ENCODE data around the gene TBC1D8.

The TBC1D8 gene

GRCh38 chr2:100980046-100980445 is 171.1 kb downstream of the TBC1D8 start:
- no peak overlapping the region for H3K27ac ChIP-seq
- no peak for TF ChIP-seq ZFX (IDR thresholded peaks at IDR 0.05)
- no peak for TF ChIP-seq CTCF (conservative IDR thresholded peaks at IDR 0.05)

GRCh38 chr2:100978582-100979191 is 172.5 kb downstream of the TBC1D8 start:
- TF ChIP-seq ZFX (IDR thresholded peaks at IDR 0.05): no peak
- TF ChIP-seq CTCF (conservative IDR thresholded peaks at IDR 0.05): no peak
- H3K27ac ChIP-seq: no peak overlapping the region

GRCh38 chr2:100977511-100977910 is 173.7 kb downstream of the TBC1D8 start:
- H3K27ac ChIP-seq: no peak overlapping the region

GRCh38 chr2:100976645-100977391 is 174.4 kb downstream of the TBC1D8 start:
- H3K27ac ChIP-seq: no peak overlapping the region
- no peak for TF ChIP-seq CTCF (conservative IDR thresholded peaks at IDR 0.05)
- TF ChIP-seq ZFX (IDR thresholded peaks at IDR 0.05): no peak

More at GRCh38 chr2:100977511-100977910, 173.7 kb downstream of the TBC1D8 start:
- TF ChIP-seq ZFX (IDR thresholded peaks at IDR 0.05): no peak
- TF ChIP-seq CTCF (conservative IDR thresholded peaks at IDR 0.05): no peak

- TF ChIP-seq ZFX (IDR thresholded peaks at IDR 0.05) (no peak), CTCF (conservative IDR thresholded peaks at IDR 0.05) (no peak)
- no peak overlapping the region for H3K27ac ChIP-seq
These were observed 175.1 kb downstream of the TBC1D8 start for GRCh38 chr2:100976061-100976460.

- TF ChIP-seq ZFX (IDR thresholded peaks at IDR 0.05): no peak
- no peak for TF ChIP-seq CTCF (conservative IDR thresholded peaks at IDR 0.05)
- H3K27ac ChIP-seq: no peak overlapping the region
These were observed 175.7 kb downstream of the TBC1D8 start for GRCh38 chr2:100975521-100975785.

- TF ChIP-seq ZFX (IDR thresholded peaks at IDR 0.05) (no peak), CTCF (conservative IDR thresholded peaks at IDR 0.05) (no peak)
- no peak overlapping the region for H3K27ac ChIP-seq
These were observed 176.3 kb downstream of the TBC1D8 start for GRCh38 chr2:100974712-100975520.
